A673 (cell line): ENCODE measurements around the gene ITPR3. TPM values are rescaled to one million over a fixed set of nuclear protein-coding genes. Genes with fewer than 3 reads are reported as not detected.

Source experiments
- BruUV-seq: library from RNA; stranded (reverse); fragments of 400-500 nt; replicated peaks from 2 replicates; lab custom pipeline; 2021; lab: Mats Ljungman, UMichigan
- CTCF ChIA-PET: fragments of 300-600 bp; sonication (Branson Sonifier 250); formaldehyde crosslinking; loops from one replicate; lab custom pipeline; 2022; ENCODE audit warnings: antibody characterized with exemption; lab: Charles Lee
- POLR2A ChIA-PET: fragments of 300-600 bp; sonication (Branson Sonifier 250); formaldehyde crosslinking; loops from one replicate; lab custom pipeline; 2022; ENCODE audit warnings: antibody characterized with exemption; ENCODE audit not compliant: low non-redundant PET; lab: Charles Lee
- DNase-seq: peaks from one replicate; pipeline ENCODE4 v3.0.0-alpha.2; 2015; ENCODE audit warnings: low spot score
- H3K27ac ChIP-seq: fragments of 200-600 bp; sonication (generic); 2 replicates; pipeline ENCODE4 v1.5.1; 2016; ENCODE audit warnings: mixed run types, low read depth, mild to moderate bottlenecking, mixed read lengths, antibody characterized with exemption, low read length; ENCODE audit not compliant: poor library complexity, severe bottlenecking
- H3K27me3 ChIP-seq: fragments of 200-600 bp; sonication (generic); replicated peaks from 2 replicates; pipeline ENCODE4 v1.6.1; 2017; ENCODE audit warnings: mixed run types, low read depth, mild to moderate bottlenecking, mixed read lengths, antibody characterized with exemption, low read length; ENCODE audit not compliant: insufficient read depth, poor library complexity
- H3K36me3 ChIP-seq: fragments of 200-600 bp; sonication (generic); 2 replicates; pipeline ENCODE4 v1.6.1; 2016; ENCODE audit warnings: mixed run types, mild to moderate bottlenecking, mixed read lengths, antibody characterized with exemption, low read length; ENCODE audit not compliant: insufficient read depth, poor library complexity, severe bottlenecking
- H3K4me1 ChIP-seq: fragments of 200-600 bp; sonication (generic); 2 replicates; pipeline ENCODE4 v1.6.1; 2017; ENCODE audit warnings: mixed run types, mild to moderate bottlenecking, mixed read lengths, antibody characterized with exemption, low read length; ENCODE audit not compliant: insufficient read depth, poor library complexity, severe bottlenecking
- H3K4me3 ChIP-seq: fragments of 200-600 bp; sonication (generic); 2 replicates; pipeline ENCODE4 v1.5.1; 2016; ENCODE audit warnings: low read depth, mixed run types, mild to moderate bottlenecking, mixed read lengths, low read length; ENCODE audit not compliant: poor library complexity, severe bottlenecking
- H3K9me3 ChIP-seq: fragments of 200-600 bp; sonication (generic); 2 replicates; pipeline ENCODE4 v1.6.1; 2016; ENCODE audit warnings: mixed run types, low read depth, mild to moderate bottlenecking, mixed read lengths, antibody characterized with exemption, low read length; ENCODE audit not compliant: poor library complexity, severe bottlenecking
- EZH2 ChIP-seq: fragments of 200-600 bp; sonication (generic); IDR thresholded peaks from 2 replicates; pipeline ENCODE4 v1.6.1; 2017; ENCODE audit warnings: borderline replicate concordance, low read depth, mild to moderate bottlenecking, mixed read lengths, antibody characterized with exemption, low read length; ENCODE audit not compliant: poor library complexity, severe bottlenecking
- intact Hi-C: fragments of 100-400 bp; cut with micrococcal nuclease; formaldehyde crosslinking; loops from one replicate; pipeline ENCODE4 v1.10.0; 2022; ENCODE audit not compliant: unreplicated experiment
- total RNA-seq: library from RNA; stranded (reverse); gene quantifications from 2 replicates; pipeline ENCODE4 v1.2.3, GENCODE V29; 2021
- TF ChIP-seq, protein P1 (sequence below): fragments of 300-800, 200-600 bp; sonication (generic); conservative IDR thresholded peaks from 2 replicates; pipeline ENCODE4 v1.5.1; 2017; ENCODE audit warnings: low read depth, mild to moderate bottlenecking, antibody characterized with exemption, low read length, moderate library complexity, mixed read lengths

Gene ITPR3
- total RNA-seq, 1 experiment from 2014 or later = 27.8 TPM

- Histone ChIP-seq H3K27ac (no peak overlapping the region), H3K9me3 (no peaks in the 10 kb centered on the region), H3K36me3 (peaks cover 41% of the 10 kb centered on the region), H3K27me3 (no peaks in the 10 kb centered on the region), H3K4me1 (peaks cover under 1% of the 10 kb centered on the region), H3K4me3 (no peak overlapping the region)
- intact Hi-C loops = no loop called here
- TF ChIP-seq EZH2 = no peak
- TF ChIP-seq, protein P1, sequence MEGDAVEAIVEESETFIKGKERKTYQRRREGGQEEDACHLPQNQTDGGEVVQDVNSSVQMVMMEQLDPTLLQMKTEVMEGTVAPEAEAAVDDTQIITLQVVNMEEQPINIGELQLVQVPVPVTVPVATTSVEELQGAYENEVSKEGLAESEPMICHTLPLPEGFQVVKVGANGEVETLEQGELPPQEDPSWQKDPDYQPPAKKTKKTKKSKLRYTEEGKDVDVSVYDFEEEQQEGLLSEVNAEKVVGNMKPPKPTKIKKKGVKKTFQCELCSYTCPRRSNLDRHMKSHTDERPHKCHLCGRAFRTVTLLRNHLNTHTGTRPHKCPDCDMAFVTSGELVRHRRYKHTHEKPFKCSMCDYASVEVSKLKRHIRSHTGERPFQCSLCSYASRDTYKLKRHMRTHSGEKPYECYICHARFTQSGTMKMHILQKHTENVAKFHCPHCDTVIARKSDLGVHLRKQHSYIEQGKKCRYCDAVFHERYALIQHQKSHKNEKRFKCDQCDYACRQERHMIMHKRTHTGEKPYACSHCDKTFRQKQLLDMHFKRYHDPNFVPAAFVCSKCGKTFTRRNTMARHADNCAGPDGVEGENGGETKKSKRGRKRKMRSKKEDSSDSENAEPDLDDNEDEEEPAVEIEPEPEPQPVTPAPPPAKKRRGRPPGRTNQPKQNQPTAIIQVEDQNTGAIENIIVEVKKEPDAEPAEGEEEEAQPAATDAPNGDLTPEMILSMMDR = no peak
- no TSS peak for BruUV-seq
- DNase-seq = no peak
- CTCF ChIA-PET = no interaction called here
- POLR2A ChIA-PET = interaction anchor here (0.5 kb wide), 1 partner anchor 22 kb away, joined by 3 read pairs; no protein-coding TSS in a partner anchor
Measured at GRCh38 chr6:33688451-33689147, 67.5 kb downstream of the ITPR3 start.

GRCh38 chr6:33689148-33689494 is 68.0 kb downstream of the ITPR3 start:
- intact Hi-C loops = no loop called here
- no TSS peak for BruUV-seq
- no peak overlapping the region for H3K27ac ChIP-seq
- peaks cover 45% of the 10 kb centered on the region for H3K36me3 ChIP-seq
- H3K9me3 ChIP-seq = no peaks in the 10 kb centered on the region
- TF ChIP-seq EZH2 = no peak
- TF ChIP-seq, protein P1 = no peak
- CTCF ChIA-PET = no interaction called here
- peaks cover 6% of the 10 kb centered on the region for H3K4me1 ChIP-seq
- POLR2A ChIA-PET = no interaction called here
- H3K4me3 ChIP-seq = no peak overlapping the region
- H3K27me3 ChIP-seq = no peaks in the 10 kb centered on the region
- DNase-seq = no peak

DNA sequence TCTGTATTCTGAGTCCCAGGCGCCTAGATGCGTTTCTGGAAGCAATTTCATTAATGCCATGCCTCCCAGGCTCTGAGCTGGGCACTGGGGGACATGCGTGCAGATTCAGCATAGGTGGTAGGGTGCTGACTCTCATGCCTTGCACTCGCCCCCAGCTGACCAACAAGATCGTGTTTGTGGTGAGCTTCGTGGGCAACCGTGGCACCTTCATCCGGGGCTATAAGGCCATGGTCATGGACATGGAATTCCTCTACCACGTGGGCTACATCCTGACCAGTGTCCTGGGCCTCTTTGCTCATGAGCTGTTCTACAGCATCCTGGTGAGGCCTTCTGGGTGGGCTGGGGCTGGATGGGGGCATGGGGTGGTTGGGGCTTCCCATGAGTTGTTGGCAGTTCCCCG is 68.8 kb downstream of the ITPR3 start:
- no peak for TF ChIP-seq EZH2
- TF ChIP-seq, protein P1 = no peak
- Histone ChIP-seq H3K27me3 (no peaks in the 10 kb centered on the region), H3K4me3 (no peak overlapping the region), H3K9me3 (no peaks in the 10 kb centered on the region), H3K27ac (no peak overlapping the region), H3K36me3 (peaks cover 42% of the 10 kb centered on the region), H3K4me1 (peaks cover 14% of the 10 kb centered on the region)
- ChIA-PET CTCF (no interaction called here), POLR2A (no interaction called here)
- no peak for DNase-seq
- intact Hi-C loops = no loop called here
- no TSS peak for BruUV-seq
